Nephron progenitor cell (in vitro differentiated cells): ENCODE results near the gene MAP4K2.

Experiments used
- DNase-seq: peaks from one replicate; pipeline ENCODE4 v3.0.0; 2021
- H3K27ac Mint-ChIP-seq: 2 replicates; pipeline ENCODE4 v1.8.0; 2021; ENCODE audit warnings: mild to moderate bottlenecking, moderate library complexity, mixed read lengths
- H3K27me3 Mint-ChIP-seq: 2 replicates; pipeline ENCODE4 v1.8.0; 2021; ENCODE audit warnings: mild to moderate bottlenecking, low read depth, mixed read lengths; ENCODE audit not compliant: poor library complexity
- H3K36me3 Mint-ChIP-seq: 2 replicates; pipeline ENCODE4 v1.8.0; 2021; ENCODE audit warnings: low read depth, mixed read lengths
- H3K4me1 Mint-ChIP-seq: 2 replicates; pipeline ENCODE4 v1.8.0; 2021; ENCODE audit warnings: mixed read lengths
- H3K4me3 Mint-ChIP-seq: 2 replicates; pipeline ENCODE4 v1.8.0; 2021; ENCODE audit warnings: mild to moderate bottlenecking, moderate library complexity, mixed read lengths
- H3K9me3 Mint-ChIP-seq: 2 replicates; pipeline ENCODE4 v1.8.0; 2021; ENCODE audit warnings: mild to moderate bottlenecking, moderate library complexity, mixed read lengths
- TF ChIP-seq, protein P1 (sequence below): fragments of 200-600 bp; sonication (generic); IDR thresholded peaks from 2 replicates; pipeline ENCODE4 v1.5.0; 2021; ENCODE audit warnings: antibody characterized with exemption

MAP4K2 gene

DNA sequence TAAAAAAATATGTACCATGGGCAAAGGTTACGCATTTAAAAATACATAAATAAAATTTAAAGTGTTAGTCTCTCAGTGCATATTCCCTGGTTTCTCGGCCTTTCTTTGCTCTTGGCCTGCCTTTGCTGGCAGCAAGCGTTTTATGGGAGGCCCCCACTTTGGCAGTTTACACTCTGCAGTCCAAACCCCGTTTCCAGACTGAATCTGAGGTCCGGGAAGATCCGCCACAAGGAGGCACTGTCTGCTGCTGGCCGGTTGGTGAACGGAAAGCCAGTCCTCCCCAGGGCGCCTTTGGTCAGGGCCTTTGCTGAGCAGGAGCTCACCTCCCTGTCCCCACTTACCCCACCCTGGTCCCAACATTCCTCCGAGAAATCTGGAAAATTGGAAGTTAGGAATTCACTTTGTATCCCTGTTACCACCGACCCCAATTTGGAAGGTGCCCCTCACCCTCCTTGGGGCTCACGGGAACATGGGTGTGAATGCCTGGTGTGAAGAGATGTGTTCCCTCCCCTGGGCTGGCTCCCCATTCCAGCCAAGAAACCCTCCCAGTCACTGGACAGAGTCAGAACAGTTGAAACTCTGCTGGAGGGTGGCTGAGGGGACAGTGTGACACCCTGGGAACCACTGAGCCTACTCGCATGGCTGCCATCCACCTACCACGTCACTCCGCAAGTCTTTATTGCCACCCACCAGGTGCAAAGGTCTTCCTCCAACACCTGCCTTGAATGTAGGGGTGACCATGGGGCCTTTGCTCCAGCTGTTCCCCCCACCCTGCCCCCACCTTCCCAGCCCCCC, 15.3 kb downstream of the MAP4K2 start:
- H3K36me3 Mint-ChIP-seq: no peaks in the 10 kb centered on the region
- no peaks in the 10 kb centered on the region for H3K27me3 Mint-ChIP-seq
- TF ChIP-seq, protein P1, sequence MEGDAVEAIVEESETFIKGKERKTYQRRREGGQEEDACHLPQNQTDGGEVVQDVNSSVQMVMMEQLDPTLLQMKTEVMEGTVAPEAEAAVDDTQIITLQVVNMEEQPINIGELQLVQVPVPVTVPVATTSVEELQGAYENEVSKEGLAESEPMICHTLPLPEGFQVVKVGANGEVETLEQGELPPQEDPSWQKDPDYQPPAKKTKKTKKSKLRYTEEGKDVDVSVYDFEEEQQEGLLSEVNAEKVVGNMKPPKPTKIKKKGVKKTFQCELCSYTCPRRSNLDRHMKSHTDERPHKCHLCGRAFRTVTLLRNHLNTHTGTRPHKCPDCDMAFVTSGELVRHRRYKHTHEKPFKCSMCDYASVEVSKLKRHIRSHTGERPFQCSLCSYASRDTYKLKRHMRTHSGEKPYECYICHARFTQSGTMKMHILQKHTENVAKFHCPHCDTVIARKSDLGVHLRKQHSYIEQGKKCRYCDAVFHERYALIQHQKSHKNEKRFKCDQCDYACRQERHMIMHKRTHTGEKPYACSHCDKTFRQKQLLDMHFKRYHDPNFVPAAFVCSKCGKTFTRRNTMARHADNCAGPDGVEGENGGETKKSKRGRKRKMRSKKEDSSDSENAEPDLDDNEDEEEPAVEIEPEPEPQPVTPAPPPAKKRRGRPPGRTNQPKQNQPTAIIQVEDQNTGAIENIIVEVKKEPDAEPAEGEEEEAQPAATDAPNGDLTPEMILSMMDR: peak; percentile 63
- no peak overlapping the region for H3K4me3 Mint-ChIP-seq
- no peak overlapping the region for H3K27ac Mint-ChIP-seq
- H3K9me3 Mint-ChIP-seq: no peaks in the 10 kb centered on the region
- no peaks in the 10 kb centered on the region for H3K4me1 Mint-ChIP-seq
- DNase-seq: peak; percentile 76

DNA sequence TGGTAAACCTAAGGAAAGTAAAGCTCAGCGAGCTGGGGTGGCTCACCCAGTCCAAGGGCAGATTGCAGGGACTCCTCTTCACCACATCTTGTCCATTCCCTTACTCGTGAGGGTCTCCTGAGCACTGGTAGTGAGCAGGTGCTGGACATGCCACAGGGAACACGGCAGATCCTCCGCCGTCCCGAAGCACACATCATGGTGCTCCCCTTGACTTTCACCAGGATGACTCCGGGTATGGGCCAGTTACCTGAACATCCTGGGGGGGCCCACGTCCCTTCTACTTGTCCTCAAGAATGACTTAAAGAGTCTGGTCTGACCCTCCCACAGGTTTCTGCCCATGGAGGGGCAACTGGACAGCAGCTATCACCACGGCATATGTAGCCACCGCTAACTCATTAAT, 16.7 kb downstream of the MAP4K2 start:
- H3K27ac Mint-ChIP-seq: no peak overlapping the region
- H3K4me1 Mint-ChIP-seq: no peaks in the 10 kb centered on the region
- H3K9me3 Mint-ChIP-seq: no peaks in the 10 kb centered on the region
- H3K27me3 Mint-ChIP-seq: no peaks in the 10 kb centered on the region
- H3K36me3 Mint-ChIP-seq: no peaks in the 10 kb centered on the region
- no peak for DNase-seq
- TF ChIP-seq, protein P1: no peak
- H3K4me3 Mint-ChIP-seq: no peak overlapping the region

DNA sequence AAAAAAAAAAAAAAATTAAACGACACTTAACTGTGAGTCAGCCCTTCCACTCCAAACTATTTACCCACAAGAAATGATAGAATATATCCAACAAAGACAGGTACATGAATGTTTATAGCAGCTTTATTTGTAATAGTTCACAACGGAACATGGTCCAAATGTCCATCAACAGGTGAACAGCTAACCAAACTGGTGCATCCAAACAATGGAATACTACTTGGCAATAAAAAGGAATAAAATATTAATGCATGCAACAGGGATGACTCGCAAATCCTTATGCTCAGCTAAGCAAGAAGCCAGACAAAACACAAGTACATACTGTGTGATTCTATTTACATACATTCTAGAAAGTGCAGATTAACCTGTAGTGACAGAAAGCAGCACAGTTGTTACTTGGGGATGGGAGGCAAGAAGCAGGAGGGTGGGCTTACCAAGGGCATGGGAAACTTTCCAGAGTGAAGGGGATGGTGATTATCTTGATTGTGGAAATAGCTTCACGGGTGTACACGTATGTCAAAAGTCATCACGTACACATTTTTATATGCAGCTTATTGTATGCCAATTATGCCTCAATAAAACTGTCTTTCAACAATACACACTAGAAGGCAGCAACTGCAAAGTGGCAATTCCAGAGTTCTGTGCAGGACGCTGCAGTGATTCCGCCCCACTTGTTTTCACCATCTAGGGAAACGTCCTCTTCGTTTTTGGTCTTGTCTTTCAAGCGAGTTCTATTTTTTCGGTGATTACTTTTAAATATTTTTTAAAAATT, 18.0 kb downstream of the MAP4K2 start:
- TF ChIP-seq, protein P1: no peak
- H3K4me1 Mint-ChIP-seq: peaks cover under 1% of the 10 kb centered on the region
- H3K27me3 Mint-ChIP-seq: no peaks in the 10 kb centered on the region
- H3K36me3 Mint-ChIP-seq: no peaks in the 10 kb centered on the region
- H3K9me3 Mint-ChIP-seq: no peaks in the 10 kb centered on the region
- no peak overlapping the region for H3K4me3 Mint-ChIP-seq
- DNase-seq: no peak
- H3K27ac Mint-ChIP-seq: no peak overlapping the region

DNA sequence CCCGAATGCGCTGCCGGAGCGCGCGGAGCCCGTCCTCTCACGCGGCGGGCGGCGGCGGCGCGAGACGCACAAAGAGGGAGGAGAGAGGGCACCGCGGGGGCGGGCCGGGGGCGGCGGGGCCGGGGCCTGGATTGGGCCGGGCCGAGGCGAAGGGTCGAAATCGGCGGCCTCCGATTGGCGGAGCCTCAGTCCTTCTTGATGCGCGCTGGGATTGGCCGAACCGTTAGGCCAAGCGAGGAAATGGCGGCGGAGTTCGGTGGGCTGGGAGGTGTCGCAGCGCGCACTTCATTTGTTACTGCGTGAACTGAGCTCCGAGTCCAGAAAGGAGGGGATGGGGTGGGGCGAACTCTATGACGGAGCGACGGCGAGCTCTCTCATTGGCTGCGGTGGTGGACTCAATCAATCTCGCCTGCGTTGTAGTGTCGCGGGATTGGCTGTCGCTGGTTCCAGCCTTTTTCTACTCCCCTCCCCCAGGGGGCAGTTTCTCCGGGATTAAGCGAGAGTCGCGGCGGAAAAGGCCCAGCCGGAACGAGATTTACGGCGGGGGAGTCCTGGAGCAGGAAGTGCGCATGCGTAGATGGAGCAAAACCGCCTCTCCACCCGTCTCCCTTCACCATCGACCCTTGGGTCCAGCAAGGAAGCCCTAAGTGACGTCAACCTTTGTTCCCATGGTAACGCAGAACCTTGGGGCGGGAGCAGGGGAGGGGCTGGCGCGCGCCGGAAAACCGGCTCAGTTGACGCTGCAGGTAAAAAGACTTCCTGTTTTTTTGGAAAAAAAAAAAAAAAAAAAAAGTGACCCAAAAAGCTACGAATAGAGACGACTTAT, 24.3 kb downstream of the MAP4K2 start, which contains the start of gene SF1:
Gene SF1 (minus strand): TSS at position 70 of the 826 bp plus-strand sequence. CDS start 150 bp downstream, outside the sequence.
- Mint-ChIP-seq H3K27me3 (no peaks in the 10 kb centered on the region), H3K4me1 (peaks cover 48% of the 10 kb centered on the region), H3K9me3 (no peaks in the 10 kb centered on the region), H3K27ac (peak within 1 kb of the TSS; percentile 99), H3K36me3 (peaks cover 39% of the 10 kb centered on the region), H3K4me3 (peak within 1 kb of the TSS; percentile 94)
- peak; percentile 97 for DNase-seq
- TF ChIP-seq, protein P1: no peak

DNA sequence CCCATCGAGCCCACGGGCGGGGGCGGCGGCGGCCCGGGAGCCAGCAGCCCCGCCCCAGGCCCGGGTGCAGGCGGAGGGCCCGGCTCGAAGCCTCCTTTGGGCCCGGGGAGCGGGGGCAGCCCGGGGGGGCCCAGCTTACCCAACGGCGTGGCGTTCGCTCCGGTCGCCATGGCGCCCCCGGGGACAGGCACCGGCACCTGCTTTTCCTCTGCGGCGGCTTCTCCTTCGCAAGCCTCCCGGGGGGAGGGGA, 24.9 kb downstream of the MAP4K2 start:
- Mint-ChIP-seq H3K27ac (no peak overlapping the region), H3K27me3 (no peaks in the 10 kb centered on the region), H3K36me3 (peaks cover 44% of the 10 kb centered on the region), H3K9me3 (no peaks in the 10 kb centered on the region), H3K4me1 (peaks cover 54% of the 10 kb centered on the region), H3K4me3 (peak overlapping the region; percentile 89)
- TF ChIP-seq, protein P1: no peak
- no peak for DNase-seq
